HG03575 (cell line): ENCODE data around the gene GPR152.

ENCODE experiments used
- ATAC-seq: cut with Tn5 transposase; IDR thresholded peaks from one replicate; pipeline ENCODE4 v1.9.1; 2021; ENCODE audit not compliant: unreplicated experiment, insufficient number of reproducible peaks, low FRiP score; ENCODE audit errors: extremely low read depth

Gene GPR152

GRCh38 chr11:67452141-67452952, at the start of gene GPR152:
TSS of gene GPR152 (minus strand) at chr11:67452729. CDS start at chr11:67452724, 5 bp downstream.
- no peak for ATAC-seq

GRCh38 chr11:67501854-67502253, 49.3 kb upstream of the GPR152 start:
- no peak for ATAC-seq

GRCh38 chr11:67500831-67501715, 48.5 kb upstream of the GPR152 start:
- ATAC-seq = no peak

- ATAC-seq = no peak
These were observed 47.9 kb upstream of the GPR152 start for GRCh38 chr11:67500484-67500821.

- ATAC-seq = no peak
These were observed 47.4 kb upstream of the GPR152 start for GRCh38 chr11:67499808-67500483.

- ATAC-seq = no peak
These were observed 46.0 kb upstream of the GPR152 start for GRCh38 chr11:67498544-67498972.

- no peak for ATAC-seq
These were observed 45.2 kb upstream of the GPR152 start for GRCh38 chr11:67497656-67498291.

- ATAC-seq = no peak
These were observed 43.6 kb upstream of the GPR152 start for GRCh38 chr11:67496113-67496512.

GRCh38 chr11:67495234-67496005, 42.9 kb upstream of the GPR152 start:
- no peak for ATAC-seq

GRCh38 chr11:67494371-67495233, 42.1 kb upstream of the GPR152 start:
- no peak for ATAC-seq

GRCh38 chr11:67493548-67494370, 41.2 kb upstream of the GPR152 start:
- ATAC-seq = no peak

- no peak for ATAC-seq
These were observed 40.4 kb upstream of the GPR152 start for GRCh38 chr11:67492801-67493547.

GRCh38 chr11:67492069-67492727, 39.7 kb upstream of the GPR152 start:
- ATAC-seq = no peak

- ATAC-seq = no peak
These were observed 38.9 kb upstream of the GPR152 start for GRCh38 chr11:67491276-67492068.

GRCh38 chr11:67490727-67491065, 38.2 kb upstream of the GPR152 start:
- ATAC-seq = no peak
